ENCODE data around the gene UST.

DNA sequence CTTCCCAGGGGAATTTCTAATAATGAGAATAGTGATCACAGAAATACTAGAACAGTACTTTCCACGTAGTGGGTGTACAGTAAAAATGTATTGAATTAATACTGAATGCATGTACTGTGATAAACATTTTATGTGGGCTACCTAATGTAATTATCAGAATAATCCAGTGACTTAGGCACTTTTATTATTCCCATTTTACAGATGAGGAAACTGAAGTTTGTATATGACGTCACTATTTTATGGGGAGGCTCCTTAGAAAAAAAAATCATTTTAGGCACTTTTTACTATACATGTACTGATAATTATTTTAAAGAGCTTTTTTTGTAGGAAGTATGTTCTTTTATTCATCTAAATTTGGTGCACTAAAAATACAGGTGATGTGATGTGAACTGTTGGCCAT, 295.1 kb downstream of the UST start:
- no peak for TF ChIP-seq POLR2AphosphoS5 (IDR thresholded peaks at IDR 0.05; ENCODE audit: low read depth, low read length)
- TF ChIP-seq POLR2A (IDR thresholded peaks at IDR 0.05; ENCODE audit: low read depth, low read length), result no peak

Data from GM12891 (cell line).